HG03135 (cell line): Measurements from ENCODE around the gene OR10W1.

Source experiments
- ATAC-seq: cut with Tn5 transposase; IDR thresholded peaks from one replicate; pipeline ENCODE4 v1.9.1; 2021; ENCODE audit warnings: mild to moderate bottlenecking, moderate library complexity; ENCODE audit not compliant: unreplicated experiment

OR10W1 gene

GRCh38 chr11:58268142-58268541, at the start of gene OR10W1:
TSS of gene OR10W1 (minus strand) at chr11:58268260. CDS start at chr11:58267858, 402 bp downstream.
- ATAC-seq, result no peak

GRCh38 chr11:58316142-58316541, 48.1 kb upstream of the OR10W1 start:
- no peak for ATAC-seq

- ATAC-seq, result no peak
These were observed 33.5 kb upstream of the OR10W1 start for GRCh38 chr11:58301576-58301975.

- no peak for ATAC-seq
These were observed 24.0 kb upstream of the OR10W1 start for GRCh38 chr11:58292017-58292416.

GRCh38 chr11:58289266-58289665, 21.2 kb upstream of the OR10W1 start:
- no peak for ATAC-seq

GRCh38 chr11:58286249-58286648, 18.2 kb upstream of the OR10W1 start:
- ATAC-seq, result no peak

GRCh38 chr11:58285483-58286040, 17.5 kb upstream of the OR10W1 start:
- no peak for ATAC-seq

GRCh38 chr11:58276151-58276550, 8.1 kb upstream of the OR10W1 start:
- no peak for ATAC-seq

GRCh38 chr11:58275002-58275401, 6.9 kb upstream of the OR10W1 start:
- no peak for ATAC-seq

GRCh38 chr11:58259983-58260382, 8.1 kb downstream of the OR10W1 start:
- no peak for ATAC-seq

- ATAC-seq, result no peak
These were observed 13.1 kb downstream of the OR10W1 start for GRCh38 chr11:58254936-58255335.

- no peak for ATAC-seq
These were observed 24.1 kb downstream of the OR10W1 start for GRCh38 chr11:58243954-58244353.

- ATAC-seq, result no peak
These were observed 40.0 kb downstream of the OR10W1 start for GRCh38 chr11:58227956-58228615.

- ATAC-seq, result no peak
These were observed 45.3 kb downstream of the OR10W1 start for GRCh38 chr11:58222721-58223120.
